Esophagus muscularis mucosa (tissue), 3 donors: Measurements from ENCODE around the gene AATK.

Source experiments
- CTCF ChIP-seq, 3 experiments: fragments of 200-600 bp in 2 of 3; fragments of 450-650 bp in 1 of 3; sonication (generic) in 2 of 3; IDR thresholded peaks; one replicate each; pipeline ENCODE4 v1.5.1; 2017 to 2019; ENCODE audit warnings: antibody characterized with exemption in 3 of 3, mild to moderate bottlenecking in 2 of 3, moderate library complexity in 1 of 3
- POLR2A ChIP-seq: fragments of 450-650 bp; IDR thresholded peaks from one replicate; pipeline ENCODE4 v1.6.1; 2017; ENCODE audit warnings: antibody characterized with exemption, moderate library complexity, mild to moderate bottlenecking, low read depth
- POLR2AphosphoS5 ChIP-seq, 2 donors: sonication (generic); formaldehyde crosslinking; IDR thresholded peaks; one replicate each; pipeline ENCODE4 v1.6.1; 2017; ENCODE audit warnings: antibody characterized with exemption in 2 of 2

- TF ChIP-seq CTCF (IDR thresholded peaks at IDR 0.05) (no peak), POLR2A (no peak), POLR2AphosphoS5 (IDR thresholded peaks at IDR 0.05) (no peak)
Observed at GRCh38 chr17:81127526-81128177, 38.4 kb downstream of the AATK start.
